ENCODE measurements around the gene CYS1.
"Not testable (repeated sequence)": the region's sequence is repeated elsewhere in the genome, so short reads cannot be mapped to it uniquely, and the experiment has no call there.

Gene CYS1

GRCh38 chr2:10011606-10012325 lies 68.4 kb downstream of the CYS1 start:
- not testable (repeated sequence) for DNase-seq

- not testable (repeated sequence) for DNase-seq
These were observed 69.2 kb downstream of the CYS1 start for GRCh38 chr2:10010861-10011605.

- no peak for DNase-seq
These were observed 70.1 kb downstream of the CYS1 start for GRCh38 chr2:10009811-10010781.

- DNase-seq = no peak
These were observed 70.9 kb downstream of the CYS1 start for GRCh38 chr2:10009271-10009810.

GRCh38 chr2:10008809-10009176 lies 71.4 kb downstream of the CYS1 start:
- DNase-seq = no peak

- DNase-seq = no peak
These were observed 72.0 kb downstream of the CYS1 start for GRCh38 chr2:10007921-10008808.

- DNase-seq = no peak
These were observed 72.8 kb downstream of the CYS1 start for GRCh38 chr2:10007435-10007834.
